ENCODE measurements around the gene REPS1.

Gene REPS1

GRCh38 chr6:138989098-138989983 lies 1.3 kb upstream of the REPS1 start:
- no peak for TF ChIP-seq CTCF (IDR thresholded peaks at IDR 0.05; ENCODE audit: control insufficient read depth, extremely low read depth, insufficient read depth)
- peak overlapping the region; percentile 20 for H3K4me3 ChIP-seq (ENCODE audit: low read depth, low read length)
- DNase-seq (ENCODE audit: low read depth) = no peak

- no peak for DNase-seq (ENCODE audit: low read depth)
- no peak for TF ChIP-seq CTCF (IDR thresholded peaks at IDR 0.05; ENCODE audit: control insufficient read depth, extremely low read depth, insufficient read depth)
- H3K4me3 ChIP-seq (ENCODE audit: low read depth, low read length) = peak overlapping the region; percentile 77
These were observed 399 bp upstream of the REPS1 start for GRCh38 chr6:138988469-138988834.

- no peak for TF ChIP-seq CTCF (IDR thresholded peaks at IDR 0.05; ENCODE audit: control insufficient read depth, extremely low read depth, insufficient read depth)
- no peak for DNase-seq (ENCODE audit: low read depth)
These were observed 892 bp downstream of the REPS1 start for GRCh38 chr6:138987080-138987642.

GRCh38 chr6:138986578-138986977 lies 1.5 kb downstream of the REPS1 start:
- H3K4me3 ChIP-seq (ENCODE audit: low read depth, low read length) = peak overlapping the region; percentile 77
- no peak for DNase-seq (ENCODE audit: low read depth)
- no peak for TF ChIP-seq CTCF (IDR thresholded peaks at IDR 0.05; ENCODE audit: control insufficient read depth, extremely low read depth, insufficient read depth)

More at GRCh38 chr6:138987080-138987642, 892 bp downstream of the REPS1 start:
- peak overlapping the region; percentile 77 for H3K4me3 ChIP-seq (ENCODE audit: low read depth, low read length)

GRCh38 chr6:138981416-138981815 lies 6.6 kb downstream of the REPS1 start:
- no peak for DNase-seq (ENCODE audit: low read depth)
- no peak for TF ChIP-seq CTCF (IDR thresholded peaks at IDR 0.05; ENCODE audit: control insufficient read depth, extremely low read depth, insufficient read depth)
- no peak overlapping the region for H3K4me3 ChIP-seq (ENCODE audit: low read depth, low read length)

- TF ChIP-seq CTCF (IDR thresholded peaks at IDR 0.05; ENCODE audit: control insufficient read depth, extremely low read depth, insufficient read depth) = no peak
- H3K4me3 ChIP-seq (ENCODE audit: low read depth, low read length) = no peak overlapping the region
- no peak for DNase-seq (ENCODE audit: low read depth)
These were observed 8.0 kb downstream of the REPS1 start for GRCh38 chr6:138979813-138980668.

All from LNCaP clone FGC (cell line).